A673 (cell line): Measurements from ENCODE around the gene NAP1L5. TPM values are rescaled to one million over a fixed set of nuclear protein-coding genes. Genes with fewer than 3 reads are reported as not detected.

Experiments used
- BruUV-seq: library from RNA; stranded (reverse); fragments of 400-500 nt; replicated peaks from 2 replicates; lab custom pipeline; 2021; lab: Mats Ljungman, UMichigan
- CTCF ChIA-PET: fragments of 300-600 bp; sonication (Branson Sonifier 250); formaldehyde crosslinking; loops from one replicate; lab custom pipeline; 2022; ENCODE audit warnings: antibody characterized with exemption; lab: Charles Lee
- POLR2A ChIA-PET: fragments of 300-600 bp; sonication (Branson Sonifier 250); formaldehyde crosslinking; loops from one replicate; lab custom pipeline; 2022; ENCODE audit warnings: antibody characterized with exemption; ENCODE audit not compliant: low non-redundant PET; lab: Charles Lee
- DNase-seq: peaks from one replicate; pipeline ENCODE4 v3.0.0-alpha.2; 2015; ENCODE audit warnings: low spot score
- H3K27ac ChIP-seq: fragments of 200-600 bp; sonication (generic); 2 replicates; pipeline ENCODE4 v1.5.1; 2016; ENCODE audit warnings: mixed run types, low read depth, mild to moderate bottlenecking, mixed read lengths, antibody characterized with exemption, low read length; ENCODE audit not compliant: poor library complexity, severe bottlenecking
- H3K27me3 ChIP-seq: fragments of 200-600 bp; sonication (generic); replicated peaks from 2 replicates; pipeline ENCODE4 v1.6.1; 2017; ENCODE audit warnings: mixed run types, low read depth, mild to moderate bottlenecking, mixed read lengths, antibody characterized with exemption, low read length; ENCODE audit not compliant: insufficient read depth, poor library complexity
- H3K36me3 ChIP-seq: fragments of 200-600 bp; sonication (generic); 2 replicates; pipeline ENCODE4 v1.6.1; 2016; ENCODE audit warnings: mixed run types, mild to moderate bottlenecking, mixed read lengths, antibody characterized with exemption, low read length; ENCODE audit not compliant: insufficient read depth, poor library complexity, severe bottlenecking
- H3K4me1 ChIP-seq: fragments of 200-600 bp; sonication (generic); 2 replicates; pipeline ENCODE4 v1.6.1; 2017; ENCODE audit warnings: mixed run types, mild to moderate bottlenecking, mixed read lengths, antibody characterized with exemption, low read length; ENCODE audit not compliant: insufficient read depth, poor library complexity, severe bottlenecking
- H3K4me3 ChIP-seq: fragments of 200-600 bp; sonication (generic); 2 replicates; pipeline ENCODE4 v1.5.1; 2016; ENCODE audit warnings: low read depth, mixed run types, mild to moderate bottlenecking, mixed read lengths, low read length; ENCODE audit not compliant: poor library complexity, severe bottlenecking
- H3K9me3 ChIP-seq: fragments of 200-600 bp; sonication (generic); 2 replicates; pipeline ENCODE4 v1.6.1; 2016; ENCODE audit warnings: mixed run types, low read depth, mild to moderate bottlenecking, mixed read lengths, antibody characterized with exemption, low read length; ENCODE audit not compliant: poor library complexity, severe bottlenecking
- EZH2 ChIP-seq: fragments of 200-600 bp; sonication (generic); IDR thresholded peaks from 2 replicates; pipeline ENCODE4 v1.6.1; 2017; ENCODE audit warnings: borderline replicate concordance, low read depth, mild to moderate bottlenecking, mixed read lengths, antibody characterized with exemption, low read length; ENCODE audit not compliant: poor library complexity, severe bottlenecking
- intact Hi-C: fragments of 100-400 bp; cut with micrococcal nuclease; formaldehyde crosslinking; loops from one replicate; pipeline ENCODE4 v1.10.0; 2022; ENCODE audit not compliant: unreplicated experiment
- total RNA-seq: library from RNA; stranded (reverse); gene quantifications from 2 replicates; pipeline ENCODE4 v1.2.3, GENCODE V29; 2021
- TF ChIP-seq, protein P1 (sequence below): fragments of 300-800, 200-600 bp; sonication (generic); conservative IDR thresholded peaks from 2 replicates; pipeline ENCODE4 v1.5.1; 2017; ENCODE audit warnings: low read depth, mild to moderate bottlenecking, antibody characterized with exemption, low read length, moderate library complexity, mixed read lengths

Gene NAP1L5
- total RNA-seq, 1 experiment from 2014 or later: not detected

DNA sequence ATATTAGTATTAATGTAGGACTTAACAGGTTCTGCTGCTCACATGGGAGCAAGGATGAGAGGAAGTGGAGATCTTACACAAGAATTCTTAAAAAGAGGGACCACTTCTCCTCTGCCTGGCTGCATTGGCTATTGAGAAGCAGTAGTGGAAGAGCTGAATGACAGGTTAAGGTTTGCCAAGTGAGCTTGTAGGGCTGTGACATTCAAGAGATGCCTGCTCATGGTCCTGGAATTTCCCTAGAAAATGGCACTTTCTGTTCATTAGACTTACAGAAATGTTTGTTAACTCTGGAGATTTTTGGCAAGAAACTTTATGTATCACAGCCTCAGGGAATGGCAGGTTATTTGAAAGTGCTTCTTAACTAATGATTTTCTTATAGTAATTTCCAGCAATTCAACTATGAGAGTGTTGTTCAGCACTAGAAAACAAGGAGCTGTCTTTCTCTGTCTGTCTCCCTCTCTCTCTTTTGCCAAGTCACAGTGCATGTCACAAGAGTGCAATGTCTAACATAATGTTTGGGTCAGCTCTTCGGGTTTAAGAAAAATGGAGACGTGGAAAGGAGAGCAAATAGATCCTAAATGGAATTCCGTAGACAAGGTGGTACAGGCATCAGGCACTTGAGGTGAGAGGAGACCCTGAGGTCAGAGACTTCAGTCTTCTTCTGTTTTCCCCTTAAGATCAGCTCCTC is 8.3 kb upstream of the NAP1L5 start:
- H3K27me3 ChIP-seq: no peaks in the 10 kb centered on the region
- no TSS peak for BruUV-seq
- TF ChIP-seq, protein P1, sequence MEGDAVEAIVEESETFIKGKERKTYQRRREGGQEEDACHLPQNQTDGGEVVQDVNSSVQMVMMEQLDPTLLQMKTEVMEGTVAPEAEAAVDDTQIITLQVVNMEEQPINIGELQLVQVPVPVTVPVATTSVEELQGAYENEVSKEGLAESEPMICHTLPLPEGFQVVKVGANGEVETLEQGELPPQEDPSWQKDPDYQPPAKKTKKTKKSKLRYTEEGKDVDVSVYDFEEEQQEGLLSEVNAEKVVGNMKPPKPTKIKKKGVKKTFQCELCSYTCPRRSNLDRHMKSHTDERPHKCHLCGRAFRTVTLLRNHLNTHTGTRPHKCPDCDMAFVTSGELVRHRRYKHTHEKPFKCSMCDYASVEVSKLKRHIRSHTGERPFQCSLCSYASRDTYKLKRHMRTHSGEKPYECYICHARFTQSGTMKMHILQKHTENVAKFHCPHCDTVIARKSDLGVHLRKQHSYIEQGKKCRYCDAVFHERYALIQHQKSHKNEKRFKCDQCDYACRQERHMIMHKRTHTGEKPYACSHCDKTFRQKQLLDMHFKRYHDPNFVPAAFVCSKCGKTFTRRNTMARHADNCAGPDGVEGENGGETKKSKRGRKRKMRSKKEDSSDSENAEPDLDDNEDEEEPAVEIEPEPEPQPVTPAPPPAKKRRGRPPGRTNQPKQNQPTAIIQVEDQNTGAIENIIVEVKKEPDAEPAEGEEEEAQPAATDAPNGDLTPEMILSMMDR: no peak
- no peak for TF ChIP-seq EZH2
- no peak overlapping the region for H3K27ac ChIP-seq
- no peak for DNase-seq
- peaks cover 3% of the 10 kb centered on the region for H3K4me1 ChIP-seq
- no peaks in the 10 kb centered on the region for H3K36me3 ChIP-seq
- ChIA-PET POLR2A (no interaction called here), CTCF (interaction anchor here (0.7 to 2.0 kb wide), 3 partner anchors 15 to 165 kb away, joined by 3 to 7 read pairs (median 4); no protein-coding TSS in a partner anchor)
- H3K9me3 ChIP-seq: no peaks in the 10 kb centered on the region
- H3K4me3 ChIP-seq: no peak overlapping the region
- intact Hi-C loops: loop anchor here (2.0 kb wide), 2 partner anchors 85 to 319 kb away; no protein-coding TSS in a partner anchor

GRCh38 chr4:88705223-88705622 is 7.6 kb upstream of the NAP1L5 start:
- Histone ChIP-seq H3K27me3 (no peaks in the 10 kb centered on the region), H3K36me3 (no peaks in the 10 kb centered on the region), H3K4me3 (no peak overlapping the region), H3K4me1 (peaks cover 3% of the 10 kb centered on the region), H3K27ac (no peak overlapping the region), H3K9me3 (no peaks in the 10 kb centered on the region)
- POLR2A ChIA-PET: no interaction called here
- DNase-seq: no peak
- no TSS peak for BruUV-seq
- CTCF ChIA-PET: no interaction called here
- TF ChIP-seq, protein P1: no peak
- no peak for TF ChIP-seq EZH2
- intact Hi-C loops: no loop called here

- H3K27ac ChIP-seq: no peak overlapping the region
- no peaks in the 10 kb centered on the region for H3K36me3 ChIP-seq
- DNase-seq: no peak
- H3K4me1 ChIP-seq: peaks cover 3% of the 10 kb centered on the region
- H3K4me3 ChIP-seq: no peak overlapping the region
- intact Hi-C loops: no loop called here
- ChIA-PET POLR2A (no interaction called here), CTCF (no interaction called here)
- H3K27me3 ChIP-seq: no peaks in the 10 kb centered on the region
- no peaks in the 10 kb centered on the region for H3K9me3 ChIP-seq
- BruUV-seq: no TSS peak
- no peak for TF ChIP-seq EZH2
- TF ChIP-seq, protein P1: no peak
Observed at GRCh38 chr4:88702782-88703181, 5.2 kb upstream of the NAP1L5 start.
